HEK293T (cell line): ENCODE data around the gene FAM168A.

ENCODE experiments used
- BHLHE40 ChIP-seq: fragments of 450-650 bp; IDR thresholded peaks from 2 replicates; pipeline ENCODE4 v1.6.1; 2016; ENCODE audit warnings: mild to moderate bottlenecking, moderate library complexity, borderline replicate concordance
- CTBP1 ChIP-seq: fragments of 450-650 bp; IDR thresholded peaks from 2 replicates; pipeline ENCODE4 v1.6.1; 2016; ENCODE audit warnings: borderline replicate concordance
- ELF4 ChIP-seq: fragments of 450-650 bp; IDR thresholded peaks from 2 replicates; pipeline ENCODE4 v1.6.1; 2017; ENCODE audit warnings: antibody characterized with exemption
- FOXA1 ChIP-seq: fragments of 450-650 bp; IDR thresholded peaks from 2 replicates; pipeline ENCODE4 v1.6.1; 2016; ENCODE audit warnings: mild to moderate bottlenecking
- FOXK2 ChIP-seq: fragments of 450-650 bp; IDR thresholded peaks from 2 replicates; pipeline ENCODE4 v1.6.1; 2016; ENCODE audit warnings: mild to moderate bottlenecking
- FOXM1 ChIP-seq: fragments of 450-650 bp; IDR thresholded peaks from 2 replicates; pipeline ENCODE4 v1.6.1; 2017; ENCODE audit warnings: mild to moderate bottlenecking, borderline replicate concordance
- HDGF ChIP-seq: fragments of 450-650 bp; IDR thresholded peaks from 2 replicates; pipeline ENCODE4 v1.6.1; 2017; ENCODE audit warnings: antibody characterized with exemption, borderline replicate concordance
- L3MBTL2 ChIP-seq: fragments of 450-650 bp; conservative IDR thresholded peaks from 2 replicates; pipeline ENCODE4 v1.6.1; 2016; ENCODE audit warnings: mild to moderate bottlenecking
- NFRKB ChIP-seq: fragments of 450-650 bp; IDR thresholded peaks from 2 replicates; pipeline ENCODE4 v1.6.1; 2016; ENCODE audit warnings: mild to moderate bottlenecking, moderate library complexity
- SP1 ChIP-seq: fragments of 450-650 bp; IDR thresholded peaks from 2 replicates; pipeline ENCODE4 v1.6.1; 2017
- TARDBP ChIP-seq: fragments of 450-650 bp; IDR thresholded peaks from 2 replicates; pipeline ENCODE4 v1.6.1; 2016
- ZNF384 ChIP-seq: fragments of 450-650 bp; IDR thresholded peaks from 2 replicates; pipeline ENCODE4 v1.6.1; 2016
- TF ChIP-seq, protein P1 (sequence below): fragments of 450-650 bp; IDR thresholded peaks from 2 replicates; pipeline ENCODE4 v1.6.1; 2016

DNA sequence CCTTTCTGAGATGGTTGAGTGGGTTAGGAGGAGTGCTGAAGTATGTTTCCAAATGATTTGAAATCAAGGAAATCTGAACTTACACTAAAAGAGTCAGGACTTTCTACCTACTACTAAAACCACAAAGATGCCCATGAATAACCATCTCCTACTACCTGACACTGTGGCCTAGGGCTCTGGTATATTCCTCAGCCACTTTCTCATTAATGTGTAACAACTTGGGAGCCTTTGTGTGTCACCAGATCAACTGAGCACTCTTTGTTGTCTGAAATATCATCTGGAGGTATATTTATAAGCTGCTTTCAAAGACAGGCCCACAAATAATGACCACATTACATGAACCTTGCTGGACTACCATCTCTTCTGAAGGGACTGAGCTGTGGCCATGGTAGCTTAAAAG is 177.8 kb downstream of the FAM168A start:
- TF ChIP-seq NFRKB = no peak
- TF ChIP-seq, protein P1, sequence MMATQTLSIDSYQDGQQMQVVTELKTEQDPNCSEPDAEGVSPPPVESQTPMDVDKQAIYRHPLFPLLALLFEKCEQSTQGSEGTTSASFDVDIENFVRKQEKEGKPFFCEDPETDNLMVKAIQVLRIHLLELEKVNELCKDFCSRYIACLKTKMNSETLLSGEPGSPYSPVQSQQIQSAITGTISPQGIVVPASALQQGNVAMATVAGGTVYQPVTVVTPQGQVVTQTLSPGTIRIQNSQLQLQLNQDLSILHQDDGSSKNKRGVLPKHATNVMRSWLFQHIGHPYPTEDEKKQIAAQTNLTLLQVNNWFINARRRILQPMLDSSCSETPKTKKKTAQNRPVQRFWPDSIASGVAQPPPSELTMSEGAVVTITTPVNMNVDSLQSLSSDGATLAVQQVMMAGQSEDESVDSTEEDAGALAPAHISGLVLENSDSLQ = no peak
- TF ChIP-seq SP1 = no peak
- TF ChIP-seq FOXM1 = no peak
- no peak for TF ChIP-seq BHLHE40
- no peak for TF ChIP-seq L3MBTL2
- no peak for TF ChIP-seq HDGF
- no peak for TF ChIP-seq FOXK2
- TF ChIP-seq ZNF384 = no peak
- no peak for TF ChIP-seq CTBP1
- TF ChIP-seq TARDBP = no peak
- TF ChIP-seq ELF4 = no peak
- no peak for TF ChIP-seq FOXA1
